CD4-positive, alpha-beta T cell treated with Interleukin-21 for 1 hour (primary cell): ENCODE data around the gene DYDC2.

Experiments
- DNase-seq: peaks from one replicate; pipeline ENCODE4 v3.0.0-alpha.2; 2020

Gene DYDC2

DNA sequence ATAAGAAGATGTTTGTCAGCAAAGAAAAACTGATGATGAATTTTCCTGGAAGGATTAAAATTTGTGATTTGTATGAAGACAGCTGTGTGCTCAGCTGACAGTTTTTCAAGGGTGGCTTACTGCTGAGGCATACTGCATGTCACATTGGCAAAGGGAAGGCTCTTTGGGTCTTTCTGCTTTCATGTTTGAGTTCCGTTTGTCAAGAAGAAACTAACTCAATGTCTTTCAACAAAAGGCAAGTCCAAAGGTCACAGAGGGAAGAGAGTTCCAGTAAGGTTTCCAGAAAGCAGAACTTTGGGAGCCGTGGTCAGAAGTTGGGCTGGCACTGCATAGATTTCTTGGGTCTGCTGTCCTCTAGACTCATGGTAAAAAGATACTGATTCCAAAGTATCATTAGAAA lies 16.9 kb downstream of the DYDC2 start:
- DNase-seq: no peak

- no peak for DNase-seq
Measured at GRCh38 chr10:80379701-80380100, 23.1 kb downstream of the DYDC2 start.

DNA sequence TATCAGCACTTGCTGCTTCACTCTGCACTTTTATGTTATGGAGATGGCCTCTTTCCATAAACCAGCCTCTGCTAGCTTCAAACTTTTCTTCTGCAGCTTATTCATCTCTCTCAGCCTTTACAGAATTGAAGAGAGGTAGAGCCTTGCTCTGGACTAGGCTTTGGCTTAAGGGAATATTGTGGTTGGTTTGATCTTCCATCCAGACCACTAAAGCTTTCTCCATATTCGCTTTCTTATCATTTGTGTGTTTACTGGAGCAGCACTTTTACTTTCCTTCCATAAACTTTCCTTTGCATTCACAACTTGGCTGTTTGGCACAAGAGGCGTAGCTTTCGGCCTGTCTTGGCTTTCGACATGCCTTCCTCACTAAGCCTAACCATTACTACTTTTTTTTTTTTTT lies 23.6 kb downstream of the DYDC2 start:
- DNase-seq: no peak

GRCh38 chr10:80382989-80383388 lies 26.4 kb downstream of the DYDC2 start:
- DNase-seq: peak; percentile 63

DNA sequence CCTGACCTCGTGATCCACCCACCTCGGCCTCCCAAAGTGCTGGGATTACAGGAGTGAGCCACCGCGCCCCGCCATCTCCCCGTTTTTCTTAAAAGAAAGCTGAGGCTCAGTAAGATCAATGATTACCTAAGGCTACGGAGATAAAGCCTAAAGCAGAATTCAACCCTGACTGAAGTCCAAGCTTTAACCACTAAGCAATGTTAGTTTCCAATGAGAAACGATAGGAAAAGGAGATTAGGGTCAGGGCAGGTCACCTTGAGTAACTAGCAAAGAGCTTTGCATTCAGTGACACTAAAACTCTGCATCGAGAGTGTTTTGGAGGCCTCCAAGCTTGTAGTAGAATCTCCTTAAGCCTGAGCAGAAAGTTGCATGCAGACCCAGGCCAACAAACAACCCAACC lies 34.2 kb downstream of the DYDC2 start:
- no peak for DNase-seq

DNA sequence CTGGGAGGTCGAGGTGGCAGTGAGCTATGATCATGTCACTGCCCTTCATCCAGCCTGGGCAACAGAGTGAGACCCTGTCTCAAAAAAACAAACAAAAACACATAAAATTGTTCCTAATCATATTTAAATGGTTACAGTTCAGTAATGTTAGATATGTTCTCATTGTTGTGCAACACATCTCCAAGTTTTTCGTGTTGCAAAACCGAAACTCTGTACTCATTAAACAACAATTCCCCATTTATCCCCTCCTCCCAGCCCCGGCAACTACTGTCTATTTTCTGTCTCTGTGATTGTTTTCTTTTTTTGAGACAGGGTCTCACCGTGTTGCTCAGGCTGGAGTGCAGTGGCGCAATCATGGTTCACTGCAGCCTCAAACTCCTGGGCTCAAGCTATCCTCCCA lies 35.7 kb downstream of the DYDC2 start:
- no peak for DNase-seq

DNA sequence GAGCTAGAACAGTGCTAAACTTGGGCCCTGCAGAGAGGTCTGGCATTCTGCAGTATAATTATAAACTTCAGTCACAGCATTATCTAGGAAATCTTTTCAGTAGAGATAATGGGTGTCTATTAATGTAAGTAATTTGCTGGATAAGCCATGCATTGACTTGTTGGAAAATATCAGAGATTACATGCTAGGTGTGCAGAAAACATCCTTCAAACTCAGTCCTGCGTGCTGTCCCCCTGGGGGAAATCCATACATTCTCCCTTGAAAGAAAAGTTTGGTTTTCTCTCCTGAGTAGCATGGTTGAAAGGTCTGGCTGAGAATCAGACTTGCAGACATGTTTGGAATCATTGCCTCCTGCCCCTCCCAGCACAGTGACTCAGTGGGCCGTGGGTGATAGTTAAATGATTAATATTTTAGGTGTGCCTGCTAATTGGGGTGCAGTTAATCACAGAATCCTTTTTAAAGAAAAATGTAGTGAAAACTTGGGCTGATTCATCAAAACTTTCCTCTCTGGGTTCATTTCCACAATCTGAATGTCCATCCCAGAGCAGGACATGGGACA lies 37.9 kb downstream of the DYDC2 start:
- no peak for DNase-seq

DNA sequence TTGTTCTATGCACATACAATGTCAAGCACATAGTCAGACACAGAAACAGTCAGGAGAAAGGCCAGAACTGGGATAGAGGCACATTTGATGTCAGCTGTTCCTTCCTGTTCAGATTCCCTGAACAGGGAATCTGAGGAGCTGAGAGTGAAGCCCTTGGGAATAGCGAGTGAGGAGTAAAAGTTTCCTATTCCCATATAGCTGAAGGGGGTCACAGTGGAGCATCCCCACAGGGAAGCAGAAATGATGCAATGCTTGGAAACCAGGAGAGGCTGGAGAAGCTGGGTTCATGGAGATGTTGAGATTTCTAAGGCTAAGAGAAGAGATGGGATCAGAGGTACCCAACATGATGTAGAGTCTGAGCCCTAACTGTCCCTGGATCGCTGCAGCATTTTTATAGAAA lies 40.4 kb downstream of the DYDC2 start:
- DNase-seq: no peak

DNA sequence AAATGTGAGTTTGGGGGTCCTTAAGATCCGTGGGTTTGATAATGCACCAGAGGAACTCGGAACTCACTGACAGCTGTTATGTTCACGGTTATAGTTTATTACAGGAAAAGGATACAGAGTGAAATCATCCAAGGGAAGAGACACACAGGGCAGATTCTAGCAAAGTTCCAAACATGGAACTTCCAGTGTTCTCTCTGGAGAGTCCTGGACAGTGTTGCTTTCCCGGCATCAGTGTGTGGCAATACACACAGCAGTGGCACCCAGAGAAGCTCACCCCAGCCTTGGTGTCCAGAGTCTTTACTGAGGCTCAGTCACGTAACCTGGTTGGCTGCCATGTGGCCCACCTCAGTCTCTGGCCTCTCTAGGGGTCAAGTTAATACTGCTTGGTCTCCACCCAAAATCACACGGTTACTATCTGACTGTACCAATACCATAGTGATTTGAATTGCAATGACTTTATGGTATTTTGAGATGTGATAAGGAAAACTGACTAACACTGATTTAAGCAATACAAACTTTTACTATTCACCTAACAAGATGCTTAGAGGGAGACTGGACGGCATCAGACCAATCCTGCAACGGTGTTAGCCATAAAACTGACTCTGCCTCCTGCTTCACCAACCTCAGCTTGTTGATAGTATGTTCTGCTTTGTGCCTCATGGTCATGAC lies 43.7 kb downstream of the DYDC2 start:
- no peak for DNase-seq

- DNase-seq: no peak
Measured at GRCh38 chr10:80405035-80405434, 48.5 kb downstream of the DYDC2 start.

DNA sequence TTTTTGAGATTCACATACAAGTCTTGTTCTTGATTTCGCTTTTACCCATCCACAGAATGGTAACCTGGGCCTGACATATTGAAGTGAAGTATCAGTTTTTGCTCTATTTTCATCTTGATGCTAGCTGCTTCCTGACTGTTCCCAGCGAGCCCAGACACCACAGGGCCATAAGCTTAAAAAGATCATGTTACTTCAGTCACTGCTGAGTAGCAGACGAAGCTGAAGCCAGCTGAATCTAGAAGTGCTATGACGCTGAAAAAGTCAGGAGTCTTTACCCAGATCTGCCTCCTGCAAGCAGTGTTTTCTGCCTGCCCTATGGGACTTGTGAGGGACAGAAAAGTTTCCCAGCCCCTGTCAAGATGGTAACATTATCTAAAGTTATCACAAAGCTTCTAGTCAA lies 49.0 kb downstream of the DYDC2 start:
- no peak for DNase-seq

GRCh38 chr10:80406204-80406603 lies 49.6 kb downstream of the DYDC2 start:
- DNase-seq: no peak

DNA sequence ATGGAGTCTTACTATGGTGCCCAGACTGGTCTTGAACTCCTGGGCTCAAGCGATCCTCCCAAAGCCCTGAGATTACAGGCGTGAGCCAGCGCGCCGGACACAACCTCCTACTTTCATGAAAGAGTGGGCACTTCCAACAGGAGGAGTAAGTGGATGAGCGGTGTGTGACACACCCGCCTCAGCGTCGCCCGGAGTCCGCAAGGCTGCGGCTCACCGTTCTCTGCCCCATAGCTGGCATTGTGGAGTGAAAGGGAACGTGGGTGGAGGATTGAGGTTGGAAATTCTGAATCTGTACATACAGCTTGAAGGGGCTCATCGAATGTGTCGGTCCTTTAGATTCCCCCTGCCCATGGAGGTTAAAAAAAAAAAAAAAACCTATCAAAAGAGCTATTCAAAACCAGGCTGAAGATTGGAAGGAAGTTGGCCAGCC lies 51.2 kb downstream of the DYDC2 start:
- no peak for DNase-seq

DNA sequence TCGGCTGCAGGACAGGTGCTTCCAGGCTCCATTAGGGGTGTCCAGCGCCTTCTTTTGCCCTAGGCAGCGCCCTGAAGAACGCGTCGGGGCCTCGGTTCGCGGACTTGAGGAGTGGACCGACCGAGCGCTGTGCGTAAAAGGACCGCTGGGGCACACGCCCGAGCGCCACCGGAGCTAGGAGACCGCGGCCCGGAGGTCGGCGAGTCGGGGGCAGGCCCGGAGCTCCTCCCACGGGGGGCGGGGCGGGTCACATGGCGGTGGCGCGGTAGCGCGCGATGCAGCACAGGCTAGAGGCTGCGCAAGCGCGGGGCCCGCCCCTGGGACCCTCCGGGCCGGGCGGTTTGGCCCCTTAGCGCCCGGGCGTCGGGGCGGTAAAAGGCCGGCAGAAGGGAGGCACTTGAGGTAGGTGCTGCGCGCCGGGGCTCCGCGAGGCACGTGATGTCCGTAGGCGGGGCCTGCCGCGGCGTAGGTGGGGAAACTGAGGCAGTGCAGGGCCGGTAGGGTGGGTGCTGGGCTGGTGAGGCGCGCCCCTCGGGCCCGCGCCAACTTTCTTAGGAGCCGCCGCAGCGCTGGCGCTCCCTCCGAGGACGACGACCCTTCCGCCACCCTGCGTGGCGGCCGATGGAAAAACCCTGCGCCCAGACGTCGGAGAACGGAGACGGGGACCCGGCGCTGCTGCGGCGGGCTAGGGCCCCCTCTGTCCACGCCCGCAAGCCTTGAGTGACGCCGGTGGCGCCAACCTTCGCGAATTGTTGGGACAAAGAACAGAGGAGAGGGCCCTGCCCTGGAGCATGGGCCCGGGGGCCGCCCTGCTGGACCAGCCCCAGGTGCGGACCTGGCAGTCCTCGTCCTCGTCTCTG lies 51.9 kb downstream of the DYDC2 start, which contains the start of gene PRXL2A:
TSS of gene PRXL2A (plus strand) at position 310 of the 860 bp plus-strand sequence. CDS start 11,917 bp downstream, outside the sequence.
- peak; percentile 79 for DNase-seq

GRCh38 chr10:80409121-80409520 lies 52.5 kb downstream of the DYDC2 start:
- DNase-seq: no peak

DNA sequence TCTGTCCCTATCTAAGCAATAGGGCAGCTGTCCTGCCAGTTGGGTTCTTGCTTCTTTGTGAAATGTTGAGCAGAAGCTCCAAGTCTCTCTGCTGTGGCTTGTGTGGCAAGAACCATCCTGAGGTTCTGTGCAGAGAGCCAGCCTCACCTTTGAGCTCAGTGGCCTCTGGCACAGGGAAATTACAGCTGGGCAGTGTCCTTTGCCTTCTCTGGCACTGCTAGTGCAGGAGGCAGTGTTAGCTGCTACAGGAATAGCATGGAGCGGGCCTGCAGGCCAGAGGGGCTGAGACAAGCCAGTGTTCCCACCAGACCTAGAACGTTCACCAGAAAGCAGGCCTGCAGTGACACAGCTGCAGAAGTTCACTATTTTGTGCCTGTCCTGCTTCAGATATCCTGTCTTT lies 53.5 kb downstream of the DYDC2 start:
- DNase-seq: no peak

DNA sequence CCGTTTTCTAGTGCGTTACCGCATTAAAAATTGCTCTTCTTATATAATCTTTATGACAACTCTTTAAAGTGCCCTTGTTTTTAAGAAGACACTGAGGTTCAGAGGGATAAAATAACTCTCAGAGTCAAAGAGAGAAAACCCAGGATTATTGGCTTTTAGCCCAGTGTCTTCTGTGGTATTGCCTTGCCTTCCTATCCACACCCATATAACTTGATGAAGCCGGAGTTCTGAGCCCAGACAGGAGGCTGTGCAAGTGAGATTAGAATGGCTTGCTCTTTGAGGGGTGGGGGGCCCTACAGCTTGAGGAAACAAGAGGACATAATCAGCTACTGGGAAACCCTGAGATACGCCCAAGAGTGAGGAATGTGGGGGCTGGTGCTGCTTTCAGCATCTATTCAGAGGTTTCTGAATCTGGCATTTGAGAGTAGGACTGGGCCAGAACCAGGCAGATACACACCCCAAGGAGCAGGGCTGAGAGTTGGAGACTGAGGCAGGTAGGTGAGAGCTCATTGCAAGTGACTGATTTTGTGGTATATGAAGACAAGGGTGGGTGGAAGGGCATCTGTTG lies 54.1 kb downstream of the DYDC2 start:
- no peak for DNase-seq

- no peak for DNase-seq
Measured at GRCh38 chr10:80411267-80411668, 54.7 kb downstream of the DYDC2 start.

DNA sequence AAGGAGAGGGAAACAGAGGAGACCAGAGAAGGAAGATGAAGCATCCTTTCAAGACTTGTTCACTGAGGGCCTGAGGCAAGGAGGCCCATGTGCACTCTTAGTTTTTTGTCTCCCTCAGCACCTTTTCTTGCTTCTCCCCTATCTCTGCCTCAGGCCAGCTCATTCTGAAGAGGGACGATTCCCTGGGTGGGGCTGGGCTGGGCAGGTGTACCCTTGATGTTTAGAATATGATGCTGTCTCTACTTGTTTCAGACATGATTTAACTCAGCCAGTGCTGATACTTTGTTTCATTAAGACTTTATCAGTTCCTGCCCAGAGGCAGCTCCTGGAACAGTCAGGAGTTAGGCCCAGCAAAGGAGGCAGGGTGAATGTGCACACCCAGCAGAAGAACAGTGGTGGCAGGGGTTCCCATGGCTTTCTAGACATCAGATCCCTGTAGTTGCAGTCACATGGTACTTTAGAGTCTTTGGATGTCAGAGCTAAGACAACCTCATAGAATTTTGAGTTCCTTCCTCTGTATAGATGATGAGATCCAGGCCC lies 55.2 kb downstream of the DYDC2 start:
- DNase-seq: no peak

DNA sequence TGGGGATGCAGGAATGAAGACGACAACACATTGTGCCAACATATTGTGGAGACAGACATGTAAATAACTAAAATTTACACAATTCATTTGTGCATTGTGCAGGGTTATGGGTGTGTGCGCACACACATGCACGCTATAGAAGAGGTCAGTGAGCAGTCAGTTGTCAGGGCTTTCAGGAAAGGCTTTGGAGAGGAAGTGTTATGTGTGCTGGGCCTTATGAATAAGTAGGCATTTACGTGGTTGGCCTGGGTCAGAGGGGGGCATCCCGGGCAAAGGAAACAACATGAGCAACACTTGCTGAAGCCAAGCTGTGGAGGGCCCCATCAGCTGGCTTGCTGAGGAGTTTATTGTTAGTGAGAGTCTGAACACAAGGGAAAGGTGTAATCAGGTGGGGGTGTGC lies 55.9 kb downstream of the DYDC2 start:
- no peak for DNase-seq

DNA sequence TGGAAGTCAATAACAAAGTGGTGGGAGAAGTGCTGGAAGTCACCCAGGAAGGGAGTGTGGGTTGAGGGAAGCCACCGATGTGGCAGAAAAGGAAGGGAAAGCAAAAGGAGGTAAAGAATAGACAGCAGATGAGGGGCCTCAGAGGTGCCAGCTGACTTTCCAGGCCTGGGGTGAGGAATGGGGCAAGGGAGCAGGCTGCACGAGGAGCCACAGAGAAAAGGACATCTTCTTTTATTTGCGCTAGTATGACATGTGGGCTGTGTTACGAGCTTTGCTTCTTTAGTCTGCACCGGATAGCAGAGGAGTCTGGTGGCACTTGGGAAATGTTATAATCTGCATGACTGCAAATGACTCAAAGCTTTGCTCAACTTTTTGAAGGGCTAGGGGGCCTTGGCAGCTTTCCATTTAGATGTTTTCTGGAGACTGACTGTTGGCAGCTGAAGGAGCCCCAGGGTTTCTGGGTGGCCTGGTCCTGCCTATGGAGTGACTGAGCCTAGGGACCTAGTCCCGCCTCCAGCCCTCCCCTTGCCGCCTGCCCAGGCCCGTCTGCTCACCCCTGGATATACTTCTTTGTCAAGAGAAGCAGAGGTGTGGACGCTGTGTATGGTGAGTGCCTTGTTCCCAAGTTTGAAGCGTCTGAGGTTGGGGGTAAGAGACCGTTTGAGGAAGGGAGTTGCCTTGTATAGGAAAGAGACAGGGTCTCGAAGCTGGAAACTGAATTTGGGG lies 56.9 kb downstream of the DYDC2 start:
- no peak for DNase-seq

GRCh38 chr10:80414142-80414895 lies 57.7 kb downstream of the DYDC2 start:
- DNase-seq: no peak
